ENCODE results near the gene EMSY. TPM values are rescaled to one million over a fixed set of nuclear protein-coding genes. Genes with fewer than 3 reads are reported as not detected.

The EMSY gene
- total RNA-seq, 1 experiment from 2014 or later: 29.3 TPM

- no peak overlapping the region for H3T11ph ChIP-seq (ENCODE audit: low read length)
- no peak overlapping the region for H2BK5ac ChIP-seq (ENCODE audit: insufficient read length, low read length)
- no peak overlapping the region for H3K9ac ChIP-seq (ENCODE audit: extremely low read depth, insufficient read length, low read length)
- H4K91ac ChIP-seq (ENCODE audit: insufficient read length, low read depth, low read length): no peak overlapping the region
- no peaks in the 10 kb centered on the region for H3K27me3 ChIP-seq (ENCODE audit: insufficient read depth, low read length)
- H3K79me1 ChIP-seq (ENCODE audit: insufficient read depth, low read depth, low read length, poor library complexity, severe bottlenecking): no peaks in the 10 kb centered on the region
- no peak overlapping the region for H2AK5ac ChIP-seq (ENCODE audit: insufficient read length, low read length)
- no peaks in the 10 kb centered on the region for H3K79me2 ChIP-seq (ENCODE audit: insufficient read depth, low read length)
- no peak overlapping the region for H2AFZ ChIP-seq (ENCODE audit: low read length)
- H3K4ac ChIP-seq (ENCODE audit: low read depth, low read length): no peak overlapping the region
- H3K4me2 ChIP-seq (ENCODE audit: insufficient read depth, insufficient read length, low read length): no peak overlapping the region
- H3K27ac Mint-ChIP-seq: peak overlapping the region in 1 of 3 experiments; percentile 22; a peak in 1 of 7 replicates
- DNase-seq: peak; percentile 56
- peaks cover 2% of the 10 kb centered on the region for H3K27me3 Mint-ChIP-seq (ENCODE audit: low read depth)
- no peaks in the 10 kb centered on the region for H3K36me3 Mint-ChIP-seq (ENCODE audit: insufficient read depth in 1 of 3, low read depth in 3 of 3)
- H2BK15ac ChIP-seq (ENCODE audit: low read depth, low read length): no peak overlapping the region
- no peak overlapping the region for H3K18ac ChIP-seq (ENCODE audit: insufficient read length, low read depth, low read length)
- H3K4me3 Mint-ChIP-seq: no peak overlapping the region
- H4K8ac ChIP-seq (replicated peaks; ENCODE audit: insufficient read length, low read depth, low read length): no peak overlapping the region
- no peak for TF ChIP-seq CTCF (conservative IDR thresholded peaks at IDR 0.05)
- H3K56ac ChIP-seq (ENCODE audit: insufficient read length, low read depth, low read length): no peak overlapping the region
- no peaks in the 10 kb centered on the region for H3K23me2 ChIP-seq (ENCODE audit: insufficient read length, low read depth, low read length, poor library complexity, severe bottlenecking)
- no peaks in the 10 kb centered on the region for H4K20me1 ChIP-seq (ENCODE audit: control insufficient read depth, insufficient read depth, insufficient read length)
- H3K9me3 ChIP-seq (ENCODE audit: control insufficient read depth, low read depth, low read length): no peaks in the 10 kb centered on the region
- H3K9me3 Mint-ChIP-seq: no peaks in the 10 kb centered on the region
- H3K23ac ChIP-seq (ENCODE audit: insufficient read length, low read depth, low read length): no peak overlapping the region
- H2BK120ac ChIP-seq (ENCODE audit: low read depth, low read length, poor library complexity, severe bottlenecking): no peak overlapping the region
- WGBS (ENCODE audit: extremely low coverage, insufficient read length, low lambda C conversion rate): no CpG with 5 or more reads among the region's 18 CpGs
- no peaks in the 10 kb centered on the region for H3K4me1 ChIP-seq (ENCODE audit: insufficient read depth, low read length)
- no peak overlapping the region for H4K5ac ChIP-seq (ENCODE audit: insufficient read length, low read depth, low read length)
- H2BK12ac ChIP-seq (ENCODE audit: insufficient read length, low read depth, low read length): no peak overlapping the region
- no peak overlapping the region; the same call in 1 of the 2 replicates for H3K14ac ChIP-seq (ENCODE audit: insufficient read depth, low read length)
- H3K4me1 Mint-ChIP-seq: peaks cover 3 to 8% of the 10 kb centered on the region in 2 experiments; a peak in 3 of 4 replicates
- no peak overlapping the region for H2BK20ac ChIP-seq (ENCODE audit: low read depth, low read length, poor library complexity, severe bottlenecking)
- H3K27ac ChIP-seq (ENCODE audit: insufficient read length, low read depth, low read length): no peak overlapping the region
Measured at GRCh38 chr11:76599041-76600013, 154.5 kb downstream of the EMSY start.

Data from H9 (cell line).